Mesenteric fat pad (tissue), 1 donor: Measurements from ENCODE around the gene FRS3. TPM values are rescaled to one million over a fixed set of nuclear protein-coding genes. Genes with fewer than 3 reads are reported as not detected.

Experiments
- DNase-seq: peaks from one replicate; pipeline ENCODE4 v3.0.0-alpha.2; 2020; ENCODE audit warnings: low spot score
- total RNA-seq: library from RNA; stranded (reverse); fragmentation: NEBNext Ultra II Directional; extraction: Animal tissue kit (Norgen Biotek cat#: 25700); gene quantifications from one replicate; pipeline ENCODE4 v1.2.1, GENCODE V29; 2021
- donor health status: DM: yes; HTN: yes; CAD: no.

FRS3 gene
- total RNA-seq, 1 donor from 2014 or later: 3.4 TPM

GRCh38 chr6:41729624-41730023, 50.1 kb downstream of the FRS3 start:
- DNase-seq: no peak

- DNase-seq: no peak
Measured at GRCh38 chr6:41728954-41729353, 50.7 kb downstream of the FRS3 start.

GRCh38 chr6:41728073-41728936, 51.4 kb downstream of the FRS3 start:
- no peak for DNase-seq

GRCh38 chr6:41727705-41728072, 52.0 kb downstream of the FRS3 start:
- DNase-seq: no peak

- DNase-seq: no peak
Measured at GRCh38 chr6:41726876-41727275, 52.8 kb downstream of the FRS3 start.

- DNase-seq: no peak
Measured at GRCh38 chr6:41724586-41725501, 54.9 kb downstream of the FRS3 start.

GRCh38 chr6:41724228-41724580, 55.5 kb downstream of the FRS3 start:
- DNase-seq: no peak

GRCh38 chr6:41723530-41724227, 56.0 kb downstream of the FRS3 start:
- DNase-seq: peak; percentile 92

- no peak for DNase-seq
Measured at GRCh38 chr6:41722969-41723529, 56.7 kb downstream of the FRS3 start.

GRCh38 chr6:41721414-41721813, 58.3 kb downstream of the FRS3 start:
- no peak for DNase-seq

- no peak for DNase-seq
Measured at GRCh38 chr6:41720783-41721182, 58.9 kb downstream of the FRS3 start.

- no peak for DNase-seq
Measured at GRCh38 chr6:41720262-41720620, 59.5 kb downstream of the FRS3 start.

Other genes starting within 250 kb of the FRS3 start
- 21.4 TPM for gene FOXP4, start 233.5 kb downstream of the FRS3 start, total RNA-seq
- gene MDFI, start 141.4 kb downstream of the FRS3 start, total RNA-seq: 21.7 TPM
- 17.9 TPM for gene TFEB, start 44.3 kb downstream of the FRS3 start, total RNA-seq
- not detected for gene PGC, start 32.5 kb downstream of the FRS3 start, total RNA-seq
- 2.0 TPM for gene PRICKLE4, start 882 bp upstream of the FRS3 start, total RNA-seq
- gene TOMM6, start 7.8 kb upstream of the FRS3 start, total RNA-seq: 123 TPM
- gene USP49, start 115.5 kb upstream of the FRS3 start, total RNA-seq: 8.3 TPM
- gene MED20, start 141.2 kb upstream of the FRS3 start, total RNA-seq: 16.5 TPM
- 31.1 TPM for gene BYSL, start 141.6 kb upstream of the FRS3 start, total RNA-seq
- 104 TPM for gene CCND3, start 161.9 kb upstream of the FRS3 start, total RNA-seq